Smooth muscle cell (in vitro differentiated cells): ENCODE data around the gene TBC1D1. TPM values are rescaled to one million over a fixed set of nuclear protein-coding genes. Genes with fewer than 3 reads are reported as not detected.

Source experiments
- DNase-seq: peaks from one replicate; lab custom pipeline; 2025; ENCODE audit not compliant: unreplicated experiment; lab: John Stamatoyannopoulos, UW
- H2AFZ ChIP-seq: fragments of 200-600 bp; sonication (generic); 2 replicates; pipeline ENCODE4 v1.6.0; 2016; ENCODE audit warnings: antibody characterized with exemption, low read depth, mild to moderate bottlenecking
- H3F3A ChIP-seq: fragments of 200-600 bp; sonication (generic); 2 replicates; pipeline ENCODE4 v1.6.0; 2017; ENCODE audit warnings: antibody characterized with exemption, low read depth
- H3K27ac ChIP-seq: fragments of 200-600 bp; sonication (generic); 2 replicates; pipeline ENCODE4 v1.5.1; 2016; ENCODE audit warnings: low read depth, mild to moderate bottlenecking
- H3K27me3 ChIP-seq: fragments of 200-600 bp; sonication (generic); 2 replicates; pipeline ENCODE4 v1.6.1; 2016; ENCODE audit warnings: low read depth, mild to moderate bottlenecking
- H3K36me3 ChIP-seq: fragments of 200-600 bp; sonication (generic); 2 replicates; pipeline ENCODE4 v1.5.1; 2016; ENCODE audit warnings: low read depth
- H3K4me1 ChIP-seq: fragments of 200-600 bp; sonication (generic); 2 replicates; pipeline ENCODE4 v1.5.1; 2016; ENCODE audit warnings: low read depth
- H3K4me2 ChIP-seq: fragments of 200-600 bp; sonication (generic); 2 replicates; pipeline ENCODE4 v1.6.0; 2016; ENCODE audit warnings: mild to moderate bottlenecking
- H3K4me3 ChIP-seq: fragments of 200-600 bp; sonication (generic); 2 replicates; pipeline ENCODE4 v1.5.1; 2016; ENCODE audit warnings: mild to moderate bottlenecking
- H3K79me2 ChIP-seq: fragments of 200-600 bp; sonication (generic); 2 replicates; pipeline ENCODE4 v1.6.0; 2016; ENCODE audit warnings: low read depth, mild to moderate bottlenecking
- H3K9ac ChIP-seq: fragments of 200-600 bp; sonication (generic); 2 replicates; pipeline ENCODE4 v1.6.0; 2016; ENCODE audit warnings: low read depth
- H3K9me3 ChIP-seq: fragments of 200-600 bp; sonication (generic); replicated peaks from 2 replicates; pipeline ENCODE4 v1.5.1; 2016; ENCODE audit warnings: low read depth
- H4K20me1 ChIP-seq: fragments of 200-600 bp; sonication (generic); 2 replicates; pipeline ENCODE4 v1.6.0; 2016; ENCODE audit warnings: low read depth
- CTCF ChIP-seq: fragments of 200-600 bp; sonication (generic); IDR thresholded peaks from 2 replicates; pipeline ENCODE4 v1.5.1; 2017; ENCODE audit warnings: borderline replicate concordance, mild to moderate bottlenecking, antibody characterized with exemption; ENCODE audit not compliant: insufficient read depth, poor library complexity, severe bottlenecking
- WGBS: methylation state at CpG from one replicate; pipeline ENCODE4 v1.1.7; 2016; ENCODE audit warnings: low lambda C conversion rate; 5-methylcytosine and 5-hydroxymethylcytosine counted together
- polyA plus RNA-seq: library from polyadenylated mRNA; unstranded; fragments of >200 nt; fragmentation: Nextera tagmentation; extraction: Ambion mirVana; gene quantifications from 2 replicates; pipeline ENCODE4 v1.2.1, GENCODE V29; 2016
- total RNA-seq: library from RNA; depleted of rRNA; stranded (reverse); fragments of >200 nt; gene quantifications from 2 replicates; pipeline ENCODE4 v1.2.3, GENCODE V29; 2014

The TBC1D1 gene
- total and polyA plus RNA-seq, 2 experiments from 2014 or later, result 81.5 to 117 TPM

GRCh38 chr4:38119668-38120385 is 228.9 kb downstream of the TBC1D1 start:
- 3% methylated on average over 7 of the region's 7 CpGs for WGBS

GRCh38 chr4:38120772-38121171 is 229.9 kb downstream of the TBC1D1 start:
- no peaks in the 10 kb centered on the region for H3K36me3 ChIP-seq

More at GRCh38 chr4:38119668-38120385, 228.9 kb downstream of the TBC1D1 start:
- H2AFZ ChIP-seq, result no peak overlapping the region
- DNase-seq, result peak; percentile 10
- peak overlapping the region; percentile 30 for H3K4me3 ChIP-seq
- peak overlapping the region; percentile 84 for H3K4me2 ChIP-seq
- H3K9me3 ChIP-seq, result no peaks in the 10 kb centered on the region
- peak overlapping the region; percentile 100 for H3K27ac ChIP-seq
- H3K36me3 ChIP-seq, result no peaks in the 10 kb centered on the region
- H4K20me1 ChIP-seq, result no peaks in the 10 kb centered on the region
- peaks cover 24% of the 10 kb centered on the region for H3F3A ChIP-seq
- no peak for TF ChIP-seq CTCF
- peaks cover 33% of the 10 kb centered on the region for H3K4me1 ChIP-seq
- peak overlapping the region; percentile 88 for H3K9ac ChIP-seq
- H3K27me3 ChIP-seq, result no peaks in the 10 kb centered on the region
- H3K79me2 ChIP-seq, result no peaks in the 10 kb centered on the region

GRCh38 chr4:38122060-38122459 is 231.2 kb downstream of the TBC1D1 start:
- no peak overlapping the region for H3K27ac ChIP-seq
- H3K4me1 ChIP-seq, result peaks cover 32% of the 10 kb centered on the region
- no peaks in the 10 kb centered on the region for H3K79me2 ChIP-seq
- H4K20me1 ChIP-seq, result no peaks in the 10 kb centered on the region
- H3K4me2 ChIP-seq, result no peak overlapping the region
- 96% methylated on average over 6 of the region's 6 CpGs for WGBS
- no peaks in the 10 kb centered on the region for H3K27me3 ChIP-seq
- no peaks in the 10 kb centered on the region for H3K36me3 ChIP-seq
- no peak overlapping the region for H2AFZ ChIP-seq
- H3F3A ChIP-seq, result peaks cover 23% of the 10 kb centered on the region
- no peak overlapping the region for H3K4me3 ChIP-seq
- no peak for TF ChIP-seq CTCF
- H3K9ac ChIP-seq, result no peak overlapping the region
- no peaks in the 10 kb centered on the region for H3K9me3 ChIP-seq
- no peak for DNase-seq

More at GRCh38 chr4:38120772-38121171, 229.9 kb downstream of the TBC1D1 start:
- Histone ChIP-seq H3K27me3 (no peaks in the 10 kb centered on the region), H4K20me1 (no peaks in the 10 kb centered on the region), H3K79me2 (no peaks in the 10 kb centered on the region), H3K9ac (peak overlapping the region; percentile 88), H3K27ac (peak overlapping the region; percentile 100), H3K4me2 (peak overlapping the region; percentile 84), H3F3A (peaks cover 24% of the 10 kb centered on the region), H3K4me3 (no peak overlapping the region), H3K9me3 (no peaks in the 10 kb centered on the region), H3K4me1 (peaks cover 32% of the 10 kb centered on the region), H2AFZ (no peak overlapping the region)
- no peak for TF ChIP-seq CTCF
- 74% methylated on average over 4 of the region's 4 CpGs for WGBS
- no peak for DNase-seq

GRCh38 chr4:38123555-38123954 is 232.7 kb downstream of the TBC1D1 start:
- WGBS, result 61% methylated on average over 5 of the region's 5 CpGs
- Histone ChIP-seq H3K27me3 (no peaks in the 10 kb centered on the region), H3K36me3 (no peaks in the 10 kb centered on the region), H3K4me1 (peaks cover 34% of the 10 kb centered on the region), H2AFZ (no peak overlapping the region), H3K9ac (no peak overlapping the region), H3K27ac (peak overlapping the region; percentile 56), H3K79me2 (no peaks in the 10 kb centered on the region), H3K9me3 (no peaks in the 10 kb centered on the region), H3F3A (peaks cover 13% of the 10 kb centered on the region), H3K4me2 (no peak overlapping the region), H3K4me3 (no peak overlapping the region), H4K20me1 (no peaks in the 10 kb centered on the region)
- TF ChIP-seq CTCF, result no peak
- no peak for DNase-seq
